HG03095 (cell line): ENCODE data around the gene PTPRH.
"Not testable (repeated sequence)": the region's sequence is repeated elsewhere in the genome, so short reads cannot be mapped to it uniquely, and the experiment has no call there.

ENCODE experiments used
- ATAC-seq: cut with Tn5 transposase; IDR thresholded peaks from one replicate; pipeline ENCODE4 v1.9.1; 2021; ENCODE audit warnings: moderate library complexity; ENCODE audit not compliant: unreplicated experiment

PTPRH gene

GRCh38 chr19:55193481-55193880 is 15.8 kb downstream of the PTPRH start:
- no peak for ATAC-seq

- ATAC-seq = no peak
Observed at GRCh38 chr19:55189403-55189835, 19.9 kb downstream of the PTPRH start.

- ATAC-seq = no peak
Observed at GRCh38 chr19:55188625-55189024, 20.7 kb downstream of the PTPRH start.

- ATAC-seq = no peak
Observed at GRCh38 chr19:55186080-55186479, 23.2 kb downstream of the PTPRH start.

GRCh38 chr19:55181740-55182139 is 27.6 kb downstream of the PTPRH start:
- ATAC-seq = no peak

GRCh38 chr19:55179606-55180484 is 29.5 kb downstream of the PTPRH start, which contains the start of gene SYT5:
Gene SYT5, minus strand, starts transcription at chr19:55180289. Its CDS starts 1,248 bp downstream, at chr19:55179041.
- no peak for ATAC-seq

GRCh38 chr19:55178781-55179599 is 30.3 kb downstream of the PTPRH start:
- ATAC-seq = no peak

GRCh38 chr19:55176076-55176475 is 33.2 kb downstream of the PTPRH start:
- ATAC-seq = no peak

GRCh38 chr19:55175117-55175867 is 34.0 kb downstream of the PTPRH start:
- no peak for ATAC-seq

GRCh38 chr19:55174425-55175116 is 34.7 kb downstream of the PTPRH start:
- ATAC-seq = no peak

- ATAC-seq = no peak
Observed at GRCh38 chr19:55173714-55174409, 35.4 kb downstream of the PTPRH start.

GRCh38 chr19:55173186-55173713 is 36.1 kb downstream of the PTPRH start:
- no peak for ATAC-seq

GRCh38 chr19:55172741-55173140 is 36.6 kb downstream of the PTPRH start:
- no peak for ATAC-seq

GRCh38 chr19:55172318-55172717 is 37.0 kb downstream of the PTPRH start:
- ATAC-seq = not testable (repeated sequence)

GRCh38 chr19:55171440-55171839 is 37.9 kb downstream of the PTPRH start:
- no peak for ATAC-seq

GRCh38 chr19:55169136-55169535 is 40.2 kb downstream of the PTPRH start:
- no peak for ATAC-seq

GRCh38 chr19:55166530-55167268 is 42.6 kb downstream of the PTPRH start, which contains the start of gene DNAAF3:
Gene DNAAF3, minus strand, starts transcription at chr19:55166613. Its CDS starts 200 bp downstream, at chr19:55166413.
- peak; percentile 82 for ATAC-seq

GRCh38 chr19:55165952-55166529 is 43.3 kb downstream of the PTPRH start:
- no peak for ATAC-seq
